Mammary epithelial cell (primary cell): ENCODE data around the gene PDRG1.

Experiments used
- EZH2 ChIP-seq: IDR thresholded peaks from 2 replicates; pipeline ENCODE4 v1.6.1; 2012; ENCODE audit warnings: low read length, inconsistent platforms, borderline replicate concordance
- TF ChIP-seq, protein P1 (sequence below), 2 donors: IDR thresholded peaks in 1 of 2; conservative IDR thresholded peaks in 1 of 2; 2 replicates each; pipeline ENCODE4 v1.5.1; 2011 to 2012; ENCODE audit warnings: inconsistent platforms in 2 of 2, low read length in 2 of 2, mild to moderate bottlenecking in 2 of 2, control low read depth in 1 of 2, low read depth in 1 of 2; ENCODE audit not compliant: insufficient read depth in 1 of 2; ENCODE audit errors: extremely low read depth in 1 of 2

GRCh38 chr20:31933698-31934097 lies 18.1 kb downstream of the PDRG1 start:
- TF ChIP-seq, protein P1, sequence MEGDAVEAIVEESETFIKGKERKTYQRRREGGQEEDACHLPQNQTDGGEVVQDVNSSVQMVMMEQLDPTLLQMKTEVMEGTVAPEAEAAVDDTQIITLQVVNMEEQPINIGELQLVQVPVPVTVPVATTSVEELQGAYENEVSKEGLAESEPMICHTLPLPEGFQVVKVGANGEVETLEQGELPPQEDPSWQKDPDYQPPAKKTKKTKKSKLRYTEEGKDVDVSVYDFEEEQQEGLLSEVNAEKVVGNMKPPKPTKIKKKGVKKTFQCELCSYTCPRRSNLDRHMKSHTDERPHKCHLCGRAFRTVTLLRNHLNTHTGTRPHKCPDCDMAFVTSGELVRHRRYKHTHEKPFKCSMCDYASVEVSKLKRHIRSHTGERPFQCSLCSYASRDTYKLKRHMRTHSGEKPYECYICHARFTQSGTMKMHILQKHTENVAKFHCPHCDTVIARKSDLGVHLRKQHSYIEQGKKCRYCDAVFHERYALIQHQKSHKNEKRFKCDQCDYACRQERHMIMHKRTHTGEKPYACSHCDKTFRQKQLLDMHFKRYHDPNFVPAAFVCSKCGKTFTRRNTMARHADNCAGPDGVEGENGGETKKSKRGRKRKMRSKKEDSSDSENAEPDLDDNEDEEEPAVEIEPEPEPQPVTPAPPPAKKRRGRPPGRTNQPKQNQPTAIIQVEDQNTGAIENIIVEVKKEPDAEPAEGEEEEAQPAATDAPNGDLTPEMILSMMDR (conservative IDR thresholded peaks at IDR 0.05 in 1 of 2, IDR thresholded peaks at IDR 0.05 in 1 of 2; ENCODE audit: extremely low read depth in 1 of 2, insufficient read depth in 1 of 2, low read depth in 1 of 2, low read length in 2 of 2): no peak
- no peak for TF ChIP-seq EZH2
